Left ventricle myocardium inferior (tissue), 1 donor: ENCODE measurements around the gene TTLL12. TPM values are rescaled to one million over a fixed set of nuclear protein-coding genes. Genes with fewer than 3 reads are reported as not detected.

Source experiments
- DNase-seq: peaks from one replicate; pipeline ENCODE4 v3.0.0-alpha.2; 2020
- H3K27ac ChIP-seq: fragments of 200-600 bp; replicated peaks from 2 replicates; pipeline ENCODE4 v1.8.0; 2021
- H3K27me3 ChIP-seq: fragments of 200-600 bp; 2 replicates; pipeline ENCODE4 v1.8.0; 2021; ENCODE audit warnings: low read depth
- H3K36me3 ChIP-seq: fragments of 200-600 bp; 2 replicates; pipeline ENCODE4 v1.8.0; 2021
- H3K4me1 ChIP-seq: fragments of 200-600 bp; 2 replicates; pipeline ENCODE4 v1.8.0; 2021
- H3K4me3 ChIP-seq: fragments of 200-600 bp; 2 replicates; pipeline ENCODE4 v1.8.0; 2021; ENCODE audit warnings: mild to moderate bottlenecking, moderate library complexity
- H3K9me3 ChIP-seq: fragments of 200-600 bp; replicated peaks from 2 replicates; pipeline ENCODE4 v1.8.0; 2021
- CTCF ChIP-seq: fragments of 200-600 bp; IDR thresholded peaks from 2 replicates; pipeline ENCODE4 v1.8.0; 2021; ENCODE audit warnings: antibody characterized with exemption, mild to moderate bottlenecking, borderline replicate concordance
- intact Hi-C: fragments of 100-400 bp; cut with micrococcal nuclease; formaldehyde crosslinking; loops from one replicate; pipeline ENCODE4 v1.11.0; 2022
- total RNA-seq: library from RNA; stranded (reverse); fragmentation: NEBNext Ultra II Directional; extraction: Animal tissue kit (Norgen Biotek cat#: 25700); gene quantifications from one replicate; pipeline ENCODE4 v1.2.1, GENCODE V29; 2021
- donor health status: DM: no; HTN: yes; CAD: no; lungs with severe emphysema.

TTLL12 gene
- total RNA-seq, 1 donor from 2014 or later, result 12.6 TPM

- peaks cover 29% of the 10 kb centered on the region for H3K27me3 ChIP-seq
- no peaks in the 10 kb centered on the region for H3K9me3 ChIP-seq
- no peak overlapping the region for H3K4me3 ChIP-seq
- no peaks in the 10 kb centered on the region for H3K4me1 ChIP-seq
- intact Hi-C loops, result no loop called here
- no peak for DNase-seq
- no peak overlapping the region for H3K27ac ChIP-seq
- no peaks in the 10 kb centered on the region for H3K36me3 ChIP-seq
- TF ChIP-seq CTCF, result no peak
Measured at GRCh38 chr22:43213051-43213450, 26.1 kb upstream of the TTLL12 start.

- DNase-seq, result no peak
- TF ChIP-seq CTCF, result no peak
- no peaks in the 10 kb centered on the region for H3K4me1 ChIP-seq
- peaks cover 33% of the 10 kb centered on the region for H3K27me3 ChIP-seq
- intact Hi-C loops, result no loop called here
- no peaks in the 10 kb centered on the region for H3K9me3 ChIP-seq
- H3K36me3 ChIP-seq, result no peaks in the 10 kb centered on the region
- H3K27ac ChIP-seq, result no peak overlapping the region
- H3K4me3 ChIP-seq, result no peak overlapping the region
Measured at GRCh38 chr22:43212434-43212952, 25.6 kb upstream of the TTLL12 start.

- peaks cover 33% of the 10 kb centered on the region for H3K27me3 ChIP-seq
- TF ChIP-seq CTCF, result no peak
- no peaks in the 10 kb centered on the region for H3K36me3 ChIP-seq
- no peak overlapping the region for H3K27ac ChIP-seq
- H3K9me3 ChIP-seq, result no peaks in the 10 kb centered on the region
- H3K4me1 ChIP-seq, result no peaks in the 10 kb centered on the region
- intact Hi-C loops, result no loop called here
- DNase-seq, result no peak
- H3K4me3 ChIP-seq, result no peak overlapping the region
Measured at GRCh38 chr22:43211941-43212433, 25.1 kb upstream of the TTLL12 start.

GRCh38 chr22:43210631-43211515, 23.9 kb upstream of the TTLL12 start:
- TF ChIP-seq CTCF, result no peak
- intact Hi-C loops, result no loop called here
- Histone ChIP-seq H3K4me1 (peaks cover 5% of the 10 kb centered on the region), H3K27me3 (peaks cover 33% of the 10 kb centered on the region), H3K4me3 (no peak overlapping the region), H3K36me3 (no peaks in the 10 kb centered on the region), H3K9me3 (no peaks in the 10 kb centered on the region), H3K27ac (no peak overlapping the region)
- no peak for DNase-seq

GRCh38 chr22:43209971-43210370, 23.0 kb upstream of the TTLL12 start:
- peaks cover 5% of the 10 kb centered on the region for H3K4me1 ChIP-seq
- no peak for TF ChIP-seq CTCF
- no peak overlapping the region for H3K4me3 ChIP-seq
- peaks cover 27% of the 10 kb centered on the region for H3K27me3 ChIP-seq
- no peak overlapping the region for H3K27ac ChIP-seq
- no peaks in the 10 kb centered on the region for H3K36me3 ChIP-seq
- intact Hi-C loops, result no loop called here
- no peaks in the 10 kb centered on the region for H3K9me3 ChIP-seq
- DNase-seq, result no peak
